ENCODE data around the gene CNTLN. TPM values are rescaled to one million over a fixed set of nuclear protein-coding genes. Genes with fewer than 3 reads are reported as not detected.

Gene CNTLN
- total and polyA plus RNA-seq, 2 experiments from 2014 or later, result 2.9 to 4.3 TPM

- no peak for DNase-seq (ENCODE audit: low read depth in 1 of 2, low spot score in 1 of 2)
- no peaks in the 10 kb centered on the region for H3K27me3 ChIP-seq
- H3K9me3 ChIP-seq (ENCODE audit: low read depth), result no peaks in the 10 kb centered on the region
- no peaks in the 10 kb centered on the region for H3K36me3 ChIP-seq
- H3K27ac ChIP-seq, result no peak overlapping the region
- no peak overlapping the region for H3K4me3 ChIP-seq
- TF ChIP-seq CTCF (IDR thresholded peaks at IDR 0.05; ENCODE audit: low read depth, low read length), result no peak
- H3K4me1 ChIP-seq (ENCODE audit: low read depth), result no peaks in the 10 kb centered on the region
Measured at GRCh38 chr9:17472126-17472525, 337.3 kb downstream of the CNTLN start.

- no peaks in the 10 kb centered on the region for H3K9me3 ChIP-seq (ENCODE audit: low read depth)
- no peak for DNase-seq (ENCODE audit: low read depth in 1 of 2, low spot score in 1 of 2)
- no peaks in the 10 kb centered on the region for H3K4me1 ChIP-seq (ENCODE audit: low read depth)
- H3K27me3 ChIP-seq, result no peaks in the 10 kb centered on the region
- H3K27ac ChIP-seq, result no peak overlapping the region
- no peak for TF ChIP-seq CTCF (IDR thresholded peaks at IDR 0.05; ENCODE audit: low read depth, low read length)
- H3K36me3 ChIP-seq, result no peaks in the 10 kb centered on the region
- no peak overlapping the region for H3K4me3 ChIP-seq
Measured at GRCh38 chr9:17476401-17476800, 341.6 kb downstream of the CNTLN start.

DNA sequence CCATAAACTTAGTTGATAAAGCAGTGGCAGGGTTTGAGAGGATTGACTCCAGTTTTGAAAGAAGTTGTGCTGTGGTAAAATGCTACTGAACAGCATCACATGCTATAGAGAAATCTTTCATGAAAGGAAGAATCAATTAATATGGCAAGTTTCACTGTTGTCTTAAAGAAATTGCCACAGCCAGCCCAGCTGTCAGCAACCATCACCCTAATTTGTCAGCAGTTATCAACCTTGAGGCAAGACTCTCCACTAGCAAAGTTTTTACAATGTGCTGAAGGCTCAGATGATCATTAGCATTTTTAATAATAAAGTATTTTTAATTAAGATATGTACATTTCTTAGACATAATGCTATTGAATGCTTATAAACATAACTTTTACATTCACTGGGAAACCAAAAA lies 343.0 kb downstream of the CNTLN start:
- TF ChIP-seq CTCF (IDR thresholded peaks at IDR 0.05; ENCODE audit: low read depth, low read length), result no peak
- H3K27me3 ChIP-seq, result no peaks in the 10 kb centered on the region
- no peaks in the 10 kb centered on the region for H3K9me3 ChIP-seq (ENCODE audit: low read depth)
- no peaks in the 10 kb centered on the region for H3K4me1 ChIP-seq (ENCODE audit: low read depth)
- H3K36me3 ChIP-seq, result no peaks in the 10 kb centered on the region
- no peak overlapping the region for H3K4me3 ChIP-seq
- DNase-seq (ENCODE audit: low read depth in 1 of 2, low spot score in 1 of 2), result no peak
- H3K27ac ChIP-seq, result no peak overlapping the region

GRCh38 chr9:17480966-17481365 lies 346.1 kb downstream of the CNTLN start:
- Histone ChIP-seq H3K4me1 (ENCODE audit: low read depth) (no peaks in the 10 kb centered on the region), H3K27ac (no peak overlapping the region), H3K36me3 (no peaks in the 10 kb centered on the region), H3K27me3 (no peaks in the 10 kb centered on the region), H3K9me3 (ENCODE audit: low read depth) (no peaks in the 10 kb centered on the region), H3K4me3 (no peak overlapping the region)
- DNase-seq (ENCODE audit: low read depth in 1 of 2, low spot score in 1 of 2), result no peak
- no peak for TF ChIP-seq CTCF (IDR thresholded peaks at IDR 0.05; ENCODE audit: low read depth, low read length)

- no peak for TF ChIP-seq CTCF (IDR thresholded peaks at IDR 0.05; ENCODE audit: low read depth, low read length)
- no peak for DNase-seq (ENCODE audit: low read depth in 1 of 2, low spot score in 1 of 2)
Measured at GRCh38 chr9:17481565-17481964, 346.7 kb downstream of the CNTLN start.

DNA sequence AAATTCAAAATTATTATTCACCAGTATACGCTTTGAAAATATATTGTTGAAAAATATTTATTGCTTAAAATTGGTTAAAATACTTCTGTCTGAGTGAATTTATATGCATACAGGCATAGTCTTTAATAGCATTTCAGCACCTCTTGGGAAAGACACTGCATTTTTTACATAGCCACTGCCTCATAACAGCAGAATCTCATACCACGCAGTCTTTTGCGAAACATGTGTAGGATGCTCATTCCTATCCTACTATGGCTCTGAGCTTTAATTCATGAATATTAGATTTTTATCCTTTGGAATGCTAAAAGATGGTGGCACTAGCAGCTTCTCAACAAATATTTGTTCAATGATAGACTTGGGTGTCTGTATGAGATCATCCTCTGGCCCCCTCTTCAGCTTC lies 350.1 kb downstream of the CNTLN start:
- peak in 1 of 2 donors; percentile 19 for DNase-seq (ENCODE audit: low read depth in 1 of 2, low spot score in 1 of 2)
- no peaks in the 10 kb centered on the region for H3K27me3 ChIP-seq
- H3K36me3 ChIP-seq, result no peaks in the 10 kb centered on the region
- H3K4me3 ChIP-seq, result no peak overlapping the region
- H3K27ac ChIP-seq, result no peak overlapping the region
- H3K4me1 ChIP-seq (ENCODE audit: low read depth), result no peaks in the 10 kb centered on the region
- H3K9me3 ChIP-seq (ENCODE audit: low read depth), result no peaks in the 10 kb centered on the region
- TF ChIP-seq CTCF (IDR thresholded peaks at IDR 0.05; ENCODE audit: low read depth, low read length), result no peak

More at GRCh38 chr9:17481565-17481964, 346.7 kb downstream of the CNTLN start:
- Histone ChIP-seq H3K4me1 (ENCODE audit: low read depth) (no peaks in the 10 kb centered on the region), H3K36me3 (no peaks in the 10 kb centered on the region), H3K27me3 (no peaks in the 10 kb centered on the region), H3K4me3 (no peak overlapping the region), H3K9me3 (ENCODE audit: low read depth) (no peaks in the 10 kb centered on the region), H3K27ac (no peak overlapping the region)

All from cardiac muscle cell (in vitro differentiated cells and primary cell).